Ishikawa (cell line): ENCODE data around the gene MPDZ.

Source experiments
- CEBPB ChIP-seq: IDR thresholded peaks from 2 replicates; pipeline ENCODE4 v1.6.1; 2012
- CREB1 ChIP-seq: IDR thresholded peaks from 2 replicates; pipeline ENCODE4 v1.6.1; 2012; ENCODE audit warnings: low read depth
- EGR1 ChIP-seq: IDR thresholded peaks from 2 replicates; pipeline ENCODE4 v1.6.1; 2012
- EP300 ChIP-seq: IDR thresholded peaks from 2 replicates; pipeline ENCODE4 v1.6.1; 2012; ENCODE audit warnings: borderline replicate concordance
- FOXM1 ChIP-seq: IDR thresholded peaks from 2 replicates; pipeline ENCODE4 v1.6.1; 2012; ENCODE audit warnings: low read depth, borderline replicate concordance
- MAX ChIP-seq: IDR thresholded peaks from 2 replicates; pipeline ENCODE4 v1.6.1; 2012
- NFIC ChIP-seq: IDR thresholded peaks from 2 replicates; pipeline ENCODE4 v1.6.1; 2012
- RAD21 ChIP-seq: IDR thresholded peaks from 2 replicates; pipeline ENCODE4 v1.6.1; 2012; ENCODE audit warnings: low read depth
- REST ChIP-seq: IDR thresholded peaks from 2 replicates; pipeline ENCODE4 v1.6.1; 2012; ENCODE audit warnings: low read depth, mild to moderate bottlenecking
- TAF1 ChIP-seq: IDR thresholded peaks from 2 replicates; pipeline ENCODE4 v1.6.1; 2012; ENCODE audit warnings: low read depth, mild to moderate bottlenecking
- TCF12 ChIP-seq: IDR thresholded peaks from 2 replicates; pipeline ENCODE4 v1.6.1; 2012; ENCODE audit warnings: low read depth
- TEAD4 ChIP-seq: IDR thresholded peaks from 2 replicates; pipeline ENCODE4 v1.6.1; 2012
- USF1 ChIP-seq: IDR thresholded peaks from 2 replicates; pipeline ENCODE4 v1.6.1; 2012
- YY1 ChIP-seq: IDR thresholded peaks from 2 replicates; pipeline ENCODE4 v1.6.1; 2012; ENCODE audit warnings: low read depth
- ZBTB7A ChIP-seq: IDR thresholded peaks from 2 replicates; pipeline ENCODE4 v1.6.1; 2012; ENCODE audit warnings: low read depth

The MPDZ gene

GRCh38 chr9:13125261-13125660 lies 154.2 kb downstream of the MPDZ start:
- TF ChIP-seq RAD21 (no peak), USF1 (no peak), EP300 (no peak), TEAD4 (no peak), CREB1 (no peak), YY1 (no peak), REST (no peak), ZBTB7A (no peak), EGR1 (no peak), TCF12 (no peak), CEBPB (no peak), FOXM1 (no peak), MAX (no peak), NFIC (no peak), TAF1 (no peak)

- TF ChIP-seq CEBPB: no peak
- no peak for TF ChIP-seq YY1
- no peak for TF ChIP-seq EP300
- TF ChIP-seq TEAD4: no peak
- no peak for TF ChIP-seq FOXM1
- TF ChIP-seq TCF12: no peak
- no peak for TF ChIP-seq ZBTB7A
- no peak for TF ChIP-seq USF1
- TF ChIP-seq RAD21: no peak
- TF ChIP-seq CREB1: no peak
- no peak for TF ChIP-seq TAF1
- TF ChIP-seq REST: no peak
Observed at GRCh38 chr9:13122756-13123369, 156.6 kb downstream of the MPDZ start.

- no peak for TF ChIP-seq CREB1
Observed at GRCh38 chr9:13118313-13118712, 161.2 kb downstream of the MPDZ start.

- no peak for TF ChIP-seq TAF1
- TF ChIP-seq ZBTB7A: no peak
- no peak for TF ChIP-seq REST
- no peak for TF ChIP-seq USF1
- TF ChIP-seq EGR1: no peak
- no peak for TF ChIP-seq CREB1
- no peak for TF ChIP-seq YY1
- no peak for TF ChIP-seq EP300
- TF ChIP-seq TEAD4: no peak
- no peak for TF ChIP-seq RAD21
- TF ChIP-seq MAX: no peak
Observed at GRCh38 chr9:13116292-13116691, 163.2 kb downstream of the MPDZ start.

- no peak for TF ChIP-seq TCF12
- no peak for TF ChIP-seq ZBTB7A
- no peak for TF ChIP-seq EP300
- TF ChIP-seq TAF1: no peak
- no peak for TF ChIP-seq RAD21
- TF ChIP-seq USF1: no peak
Observed at GRCh38 chr9:13113751-13114150, 165.7 kb downstream of the MPDZ start.
